ENCODE data around the gene ZNF431. TPM values are rescaled to one million over a fixed set of nuclear protein-coding genes. Genes with fewer than 3 reads are reported as not detected.

The ZNF431 gene
- total and polyA plus RNA-seq, 11 donors = 4.6 to 20.0 (median 11.0) TPM

DNA sequence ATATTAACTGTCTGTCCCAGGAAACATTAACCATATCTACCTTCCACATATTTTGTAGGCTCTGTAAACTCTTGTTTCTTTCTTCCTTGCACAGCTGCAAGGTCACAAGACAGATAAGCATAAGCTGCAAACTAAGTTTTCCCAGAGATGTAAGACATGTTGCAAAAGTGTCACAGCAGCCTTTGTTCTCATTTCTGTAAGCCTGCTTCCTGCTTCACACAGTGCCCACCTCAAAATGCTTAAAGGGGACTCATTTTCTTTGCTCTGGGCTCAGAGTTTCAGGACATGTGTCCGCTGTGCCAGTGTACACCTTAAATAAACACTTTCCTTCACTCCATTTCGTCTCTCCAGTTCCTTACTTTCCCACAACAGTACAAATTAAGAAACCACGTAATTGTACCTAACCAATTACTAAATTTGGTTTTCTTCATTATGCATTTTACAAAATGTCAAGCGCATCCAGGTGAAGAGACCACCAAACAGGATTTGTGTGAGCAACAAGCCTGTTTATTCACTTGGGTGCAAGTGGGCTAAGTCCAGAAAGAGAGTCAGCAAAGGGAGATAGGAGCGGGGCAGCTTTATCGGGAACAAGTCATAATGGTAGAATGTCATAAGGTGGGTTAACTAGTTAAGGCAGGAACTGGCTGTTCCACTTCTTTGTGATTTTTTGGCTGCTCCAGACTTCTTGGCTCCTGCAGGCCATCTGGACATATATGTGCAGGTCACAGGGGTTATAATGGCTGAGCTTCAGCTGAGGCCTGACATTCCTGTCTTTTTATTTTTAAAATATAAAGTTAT lies 12.7 kb upstream of the ZNF431 start:
- WGBS, 4 donors = 69 to 74% (median 72%) methylated on average over 6 of the region's 6 CpGs
- intact Hi-C loops (cut with DNase I) = no loop called here
- no peak for DNase-seq
- H3K4me3 ChIP-seq = no peak overlapping the region
- TF ChIP-seq POLR2A (IDR thresholded peaks at IDR 0.05) = no peak
- TF ChIP-seq CTCF (IDR thresholded peaks at IDR 0.05) = no peak
- H3K4me1 ChIP-seq = peaks cover 0 to 6% (median 0%) of the 10 kb centered on the region in 12 donors
- no peaks in the 10 kb centered on the region for H3K27me3 ChIP-seq
- peak overlapping the region in 1 of 12 donors; percentile 23 for H3K27ac ChIP-seq
- no peak for ATAC-seq
- peaks cover 0 to 11% (median 0%) of the 10 kb centered on the region in 12 donors for H3K9me3 ChIP-seq
- no peaks in the 10 kb centered on the region for H3K36me3 ChIP-seq

- ATAC-seq (no peak), DNase-seq (no peak)
- TF ChIP-seq CTCF (IDR thresholded peaks at IDR 0.05) (no peak), POLR2A (IDR thresholded peaks at IDR 0.05) (no peak)
- Histone ChIP-seq H3K27me3 (no peaks in the 10 kb centered on the region), H3K9me3 (peaks cover 0 to 11% (median 0%) of the 10 kb centered on the region in 12 donors), H3K4me1 (peaks cover 0 to 6% (median 0%) of the 10 kb centered on the region in 12 donors), H3K27ac (no peak overlapping the region), H3K36me3 (no peaks in the 10 kb centered on the region), H3K4me3 (no peak overlapping the region)
- intact Hi-C loops (cut with DNase I) = loop anchor here in 1 of 10 donors (10.0 kb wide), 1 partner anchor 45 kb away; the partner anchor contains the start of gene ZNF714
- WGBS, 4 donors = 64 to 85% (median 66%) methylated on average over 3 of the region's 3 CpGs
These were observed 11.6 kb upstream of the ZNF431 start for GRCh38 chr19:21130097-21130775.

DNA sequence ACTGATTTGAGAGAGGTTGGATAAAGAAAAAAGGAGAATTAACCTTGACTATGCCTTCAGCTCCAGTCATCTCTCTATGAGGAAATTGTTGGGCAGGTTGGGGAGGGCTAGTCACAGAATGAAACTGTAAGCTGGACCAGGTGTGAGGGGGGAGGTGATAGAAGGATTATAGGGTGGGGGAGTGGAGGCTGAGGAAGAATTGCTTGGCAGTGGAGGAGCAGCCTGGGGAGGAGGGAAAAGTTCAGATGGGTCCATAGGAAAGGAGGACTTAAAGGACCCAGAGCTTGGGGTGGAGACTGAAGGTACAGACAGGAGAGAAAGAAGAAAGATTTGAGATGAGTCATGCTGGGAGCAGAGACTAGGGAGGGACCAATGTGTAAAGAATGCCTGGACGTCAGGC lies 8.2 kb upstream of the ZNF431 start:
- ATAC-seq = no peak
- DNase-seq = no peak
- intact Hi-C loops (cut with DNase I) = loop anchor here in 1 of 10 donors (10.0 kb wide), 1 partner anchor 49 kb away; the partner anchor contains the start of gene ZNF714
- Histone ChIP-seq H3K27me3 (no peaks in the 10 kb centered on the region), H3K9me3 (no peaks in the 10 kb centered on the region), H3K36me3 (no peaks in the 10 kb centered on the region), H3K4me3 (no peak overlapping the region), H3K27ac (no peak overlapping the region), H3K4me1 (peaks cover 0 to 4% (median 0%) of the 10 kb centered on the region in 12 donors)
- 29 to 54% (median 47%) methylated on average over 1 of the region's 1 CpG for WGBS, 4 donors
- TF ChIP-seq POLR2A (IDR thresholded peaks at IDR 0.05) (no peak), CTCF (IDR thresholded peaks at IDR 0.05) (no peak)

- no peak for DNase-seq
- intact Hi-C loops (cut with DNase I) = loop anchor here in 1 of 10 donors (10.0 kb wide), 1 partner anchor 50 kb away; the partner anchor contains the start of gene ZNF714
- no peaks in the 10 kb centered on the region for H3K36me3 ChIP-seq
- 69 to 85% (median 72%) methylated on average over 2 of the region's 2 CpGs for WGBS, 4 donors
- H3K27ac ChIP-seq = no peak overlapping the region
- H3K9me3 ChIP-seq = no peaks in the 10 kb centered on the region
- H3K4me1 ChIP-seq = no peaks in the 10 kb centered on the region
- no peak for ATAC-seq
- H3K4me3 ChIP-seq = no peak overlapping the region
- TF ChIP-seq POLR2A (IDR thresholded peaks at IDR 0.05) = no peak
- no peak for TF ChIP-seq CTCF (IDR thresholded peaks at IDR 0.05)
- H3K27me3 ChIP-seq = no peaks in the 10 kb centered on the region
These were observed 6.9 kb upstream of the ZNF431 start for GRCh38 chr19:21134934-21135366.

Measured in heart left ventricle (tissue), 16 donors.